AG09309 (cell line): Measurements from ENCODE around the gene TUBB8.

ENCODE experiments used
- DNase-seq: peaks from one replicate; pipeline ENCODE4 v3.0.0-alpha.2; 2010; ENCODE audit warnings: low read depth
- H3K4me3 ChIP-seq: 2 replicates; pipeline ENCODE4 v1.5.1; 2011; ENCODE audit warnings: mild to moderate bottlenecking, low read depth, low read length, moderate library complexity; ENCODE audit not compliant: control insufficient read depth
- CTCF ChIP-seq: IDR thresholded peaks from 2 replicates; pipeline ENCODE4 v1.5.1; 2011; ENCODE audit warnings: mild to moderate bottlenecking, low read depth, low read length, inconsistent platforms; ENCODE audit not compliant: insufficient read depth, control insufficient read depth; ENCODE audit errors: missing control alignments

The TUBB8 gene

DNA sequence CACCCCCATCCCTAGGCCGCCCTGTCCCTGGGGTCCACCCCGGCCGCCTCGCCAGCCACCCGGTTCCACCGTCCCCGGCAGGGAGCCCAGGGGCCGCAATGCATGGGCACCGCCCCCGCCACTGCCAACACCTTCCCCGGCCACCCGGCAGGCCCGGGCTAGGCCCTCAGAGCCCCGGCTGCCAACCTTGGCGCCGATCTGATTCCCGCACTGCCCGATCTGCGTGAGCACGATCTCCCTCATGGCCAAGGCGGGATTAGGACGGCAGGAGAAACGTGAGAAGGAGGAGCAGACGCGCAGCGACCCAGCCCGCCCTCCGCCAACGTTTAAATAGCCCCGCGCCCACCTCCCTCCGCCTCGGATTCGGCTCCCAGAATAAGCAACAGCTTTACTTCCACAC lies at the start of gene TUBB8:
TSS of gene TUBB8 (minus strand) at position 301 of the 400 bp plus-strand sequence. CDS start at position 243, 58 bp downstream.
- TF ChIP-seq CTCF = no peak
- no peak within 1 kb of the TSS for H3K4me3 ChIP-seq
- no peak for DNase-seq

- H3K4me3 ChIP-seq = no peak overlapping the region
- DNase-seq = no peak
- TF ChIP-seq CTCF = no peak
These were observed 47.4 kb upstream of the TUBB8 start for GRCh38 chr10:96466-96865.

DNA sequence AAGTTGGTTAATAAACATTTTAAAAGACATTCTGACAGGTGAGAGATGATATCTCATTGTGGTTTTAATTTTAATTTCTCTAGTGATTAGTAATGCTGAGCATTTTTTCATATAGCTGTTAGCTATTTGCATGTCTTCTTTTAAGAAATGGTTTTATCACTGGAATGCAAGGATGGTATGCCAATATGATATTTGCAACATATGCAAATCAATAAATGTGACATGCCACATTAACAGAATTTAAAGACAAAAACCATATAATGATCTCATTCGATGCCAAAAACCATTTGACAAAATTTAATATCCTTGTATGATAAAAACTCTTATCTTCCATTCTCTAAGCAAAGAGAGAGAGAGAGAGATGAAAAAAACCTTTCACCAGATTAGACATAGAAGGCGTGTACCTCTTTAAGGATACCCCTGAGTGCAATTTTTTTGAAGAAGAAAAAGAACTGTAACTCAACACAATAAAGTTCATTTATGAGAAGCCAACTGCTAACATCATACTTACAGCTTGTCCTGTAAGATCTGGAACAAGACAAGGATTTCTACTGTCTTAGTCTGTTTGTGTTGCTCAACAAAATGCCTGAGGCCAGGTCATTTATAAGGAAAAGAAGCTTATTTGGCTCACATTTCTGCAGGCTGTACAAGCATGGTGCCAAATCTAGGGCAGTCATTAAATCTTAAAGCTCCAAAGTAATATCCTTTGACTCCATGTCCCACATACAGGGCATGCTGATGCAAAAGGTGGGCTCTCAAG lies 46.4 kb upstream of the TUBB8 start:
- H3K4me3 ChIP-seq = no peak overlapping the region
- no peak for TF ChIP-seq CTCF
- no peak for DNase-seq

DNA sequence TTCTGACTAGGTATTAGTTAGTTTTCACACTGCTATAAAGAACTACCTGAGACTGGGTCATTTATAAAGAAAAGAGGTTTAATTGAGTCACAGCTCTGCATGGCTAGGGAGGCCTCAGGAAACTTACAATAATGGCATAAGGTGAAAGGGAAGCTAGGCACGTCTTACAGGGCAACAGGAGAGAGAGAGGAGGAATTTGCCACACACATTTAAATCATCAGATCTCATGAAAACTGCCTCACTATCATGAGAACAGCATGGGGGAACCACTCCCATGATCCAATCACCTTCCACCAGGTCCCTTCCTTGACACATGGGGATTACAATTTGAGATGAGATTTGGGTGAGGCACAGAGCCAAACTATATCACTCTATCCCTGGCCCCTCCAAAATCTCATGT lies 45.5 kb upstream of the TUBB8 start:
- no peak for TF ChIP-seq CTCF
- DNase-seq = no peak
- H3K4me3 ChIP-seq = no peak overlapping the region

DNA sequence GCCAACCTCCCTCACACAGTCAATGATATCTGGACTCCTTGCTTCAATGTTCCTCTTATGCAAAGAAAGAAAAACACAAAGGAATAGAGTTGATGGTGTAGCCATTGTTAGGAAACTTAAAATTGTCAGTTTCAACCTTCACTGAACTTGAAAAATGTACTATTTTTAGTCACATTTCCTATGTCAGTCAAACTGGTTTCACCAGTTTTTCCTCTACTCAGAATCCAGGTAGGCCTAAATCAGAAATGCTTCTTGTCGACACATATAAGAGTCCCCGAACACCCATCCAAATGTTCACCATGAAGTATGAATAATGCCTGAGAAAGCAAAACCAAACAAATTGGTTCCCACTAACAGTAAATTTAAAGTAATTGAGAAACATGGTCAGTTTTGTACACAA lies 43.8 kb upstream of the TUBB8 start:
- no peak overlapping the region for H3K4me3 ChIP-seq
- DNase-seq = no peak
- no peak for TF ChIP-seq CTCF

- DNase-seq = no peak
- no peak overlapping the region for H3K4me3 ChIP-seq
- no peak for TF ChIP-seq CTCF
These were observed 43.1 kb upstream of the TUBB8 start for GRCh38 chr10:92153-92552.

DNA sequence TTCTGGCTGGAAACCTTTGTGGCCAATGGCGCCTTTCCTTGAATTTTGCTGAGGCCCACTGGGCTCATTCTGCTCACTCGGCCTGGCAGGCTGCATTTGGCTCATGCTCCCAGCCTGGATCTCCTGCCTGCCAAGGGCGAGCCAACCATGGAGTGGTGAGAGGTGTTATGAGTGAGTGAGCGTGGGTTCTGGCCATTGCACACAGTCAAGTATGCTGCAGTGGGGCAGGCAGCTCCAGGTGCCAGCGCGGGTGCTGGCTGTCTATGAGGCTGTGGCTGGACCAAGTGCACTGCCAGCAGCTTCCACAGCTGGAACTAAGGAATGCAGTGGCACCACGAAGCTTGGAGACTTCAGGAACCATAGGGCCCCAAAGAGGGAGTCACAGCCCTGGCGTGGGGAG lies 42.2 kb upstream of the TUBB8 start:
- TF ChIP-seq CTCF = no peak
- no peak overlapping the region for H3K4me3 ChIP-seq
- no peak for DNase-seq
